Activated T-helper 17 cell treated with anti-CD3 and anti-CD28 coated beads, Interleukin-2, amount 50 U/mL, for 72 hours (primary cell): ENCODE data around the gene CACNB2. TPM values are rescaled to one million over a fixed set of nuclear protein-coding genes. Genes with fewer than 3 reads are reported as not detected.
"Not testable (repeated sequence)": the region's sequence is repeated elsewhere in the genome, so short reads cannot be mapped to it uniquely, and the experiment has no call there.

Experiments used
- ATAC-seq: fragments of 150-1000 bp; cut with Tn5 transposase; replicated peaks from 2 replicates; pipeline ENCODE4 v1.10.0; 2021; ENCODE audit warnings: mild to moderate bottlenecking, moderate library complexity
- H3K27ac Mint-ChIP-seq: one replicate; pipeline ENCODE4 v1.8.0; 2022; ENCODE audit warnings: mixed read lengths
- H3K27me3 Mint-ChIP-seq: one replicate; pipeline ENCODE4 v1.8.0; 2022; ENCODE audit warnings: mixed read lengths
- H3K36me3 Mint-ChIP-seq: one replicate; pipeline ENCODE4 v1.8.0; 2022; ENCODE audit warnings: low read depth, mild to moderate bottlenecking, mixed read lengths
- H3K4me1 Mint-ChIP-seq: one replicate; pipeline ENCODE4 v1.8.0; 2022; ENCODE audit warnings: mixed read lengths
- H3K4me3 Mint-ChIP-seq: one replicate; pipeline ENCODE4 v1.8.0; 2022; ENCODE audit warnings: mild to moderate bottlenecking, mixed read lengths
- H3K9me3 Mint-ChIP-seq: one replicate; pipeline ENCODE4 v1.8.0; 2022; ENCODE audit warnings: mixed read lengths
- total RNA-seq, 2 donors: library from RNA; stranded (reverse); gene quantifications; one replicate each; pipeline ENCODE4 v1.2.3, GENCODE V29; 2022

Gene CACNB2
- total RNA-seq, 2 donors from 2014 or later, result not detected

DNA sequence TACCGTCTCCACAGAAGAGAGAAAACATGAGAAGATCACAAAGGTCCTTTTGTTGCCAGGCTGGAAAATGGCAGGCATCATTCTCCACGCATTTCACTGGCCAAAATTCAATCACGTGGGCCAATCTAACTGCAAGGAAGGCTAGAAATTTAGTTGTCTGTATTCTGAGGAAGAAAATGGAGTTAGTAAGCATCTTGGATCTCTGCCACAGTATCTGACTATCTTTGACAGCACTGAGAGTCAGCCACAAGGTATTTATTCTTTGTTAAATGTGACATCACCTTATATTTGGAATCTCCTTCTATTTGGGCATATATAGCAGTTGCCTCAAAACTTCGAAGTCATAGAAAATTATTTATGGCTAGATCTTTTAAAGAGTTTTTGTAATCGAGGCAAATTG is 297.3 kb downstream of the CACNB2 start:
- no peaks in the 10 kb centered on the region for H3K27me3 Mint-ChIP-seq
- peaks cover 3% of the 10 kb centered on the region for H3K9me3 Mint-ChIP-seq
- H3K36me3 Mint-ChIP-seq, result no peaks in the 10 kb centered on the region
- no peak overlapping the region for H3K27ac Mint-ChIP-seq
- no peak for ATAC-seq
- H3K4me3 Mint-ChIP-seq, result no peak overlapping the region
- no peaks in the 10 kb centered on the region for H3K4me1 Mint-ChIP-seq

DNA sequence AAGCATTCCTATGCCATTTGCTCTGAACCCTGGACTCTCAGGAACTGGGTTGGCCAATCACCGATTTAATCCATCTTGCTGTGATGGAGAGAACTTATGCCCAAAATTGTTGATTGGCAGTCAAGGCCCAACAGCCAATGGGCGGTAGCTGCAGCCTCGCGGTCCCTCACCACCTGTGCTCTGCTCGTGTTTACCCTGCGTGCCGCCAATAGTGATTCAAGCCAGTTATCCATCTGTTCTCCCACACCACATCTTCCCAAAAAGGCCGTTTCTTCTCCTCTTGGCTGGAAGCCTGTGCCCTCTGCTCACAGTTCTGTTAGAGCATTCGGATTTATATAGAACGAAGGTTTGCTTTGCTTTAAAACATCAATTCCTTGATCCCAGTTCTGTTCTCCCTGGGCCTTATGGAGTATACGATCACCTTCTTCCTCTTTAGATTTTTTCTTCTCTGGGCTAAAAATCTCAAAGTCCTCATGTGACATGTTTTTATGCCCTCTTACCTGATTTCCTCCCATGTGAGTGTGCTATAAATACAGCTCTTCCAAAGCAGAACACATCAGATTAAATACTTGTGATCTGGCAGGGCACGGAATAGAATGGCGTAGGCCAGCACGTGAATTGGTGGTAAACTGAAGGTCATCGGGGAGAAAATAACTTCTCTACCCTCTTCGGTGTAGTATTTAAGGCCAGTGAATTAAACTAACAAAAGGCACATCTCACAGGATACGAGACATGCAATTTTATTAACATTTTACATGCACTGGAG is 298.3 kb downstream of the CACNB2 start:
- ATAC-seq, result no peak
- Mint-ChIP-seq H3K4me1 (no peaks in the 10 kb centered on the region), H3K9me3 (peaks cover 3% of the 10 kb centered on the region), H3K36me3 (no peaks in the 10 kb centered on the region), H3K27me3 (no peaks in the 10 kb centered on the region), H3K27ac (no peak overlapping the region), H3K4me3 (no peak overlapping the region)

DNA sequence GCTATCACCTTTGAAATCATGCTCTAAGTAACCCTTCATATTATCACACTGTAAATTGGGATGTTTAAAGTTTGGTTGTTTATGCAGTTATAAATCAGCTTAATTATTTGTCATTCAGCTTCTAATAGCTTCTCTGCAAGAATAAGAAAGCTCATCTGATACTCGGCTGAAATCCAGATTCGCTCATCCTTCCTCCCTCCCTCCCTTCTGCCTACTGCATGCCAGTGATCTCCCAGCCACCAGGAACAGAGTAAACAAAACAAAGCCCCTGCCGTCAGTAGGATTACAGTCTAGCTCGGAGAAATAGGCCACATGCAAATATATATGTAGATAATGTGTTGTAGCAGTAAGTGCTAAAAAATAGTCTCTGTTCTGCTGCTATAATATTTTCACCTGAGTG is 299.4 kb downstream of the CACNB2 start:
- H3K4me1 Mint-ChIP-seq, result no peaks in the 10 kb centered on the region
- H3K27ac Mint-ChIP-seq, result no peak overlapping the region
- H3K36me3 Mint-ChIP-seq, result no peaks in the 10 kb centered on the region
- no peak for ATAC-seq
- H3K4me3 Mint-ChIP-seq, result no peak overlapping the region
- no peaks in the 10 kb centered on the region for H3K27me3 Mint-ChIP-seq
- H3K9me3 Mint-ChIP-seq, result peaks cover 3% of the 10 kb centered on the region

DNA sequence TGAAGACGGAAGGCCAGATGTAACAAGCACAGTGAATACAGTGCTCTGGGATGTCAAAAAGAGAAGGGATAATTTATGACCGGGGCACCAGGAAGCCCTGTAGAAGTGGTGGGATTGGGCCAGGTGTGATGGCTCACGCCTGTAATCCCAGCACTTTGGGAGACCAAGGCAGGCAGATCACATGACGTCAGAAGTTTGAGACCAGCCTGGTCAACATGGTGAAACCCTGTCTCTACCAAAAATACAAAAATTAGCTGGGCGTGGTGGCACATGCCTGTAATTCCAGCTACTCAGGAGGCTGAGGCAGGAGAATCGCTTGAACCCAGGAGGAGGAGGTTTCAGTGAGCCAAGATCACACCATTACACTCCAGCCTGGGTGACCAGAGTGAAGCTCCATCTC is 305.4 kb downstream of the CACNB2 start:
- H3K4me3 Mint-ChIP-seq, H3K36me3 Mint-ChIP-seq, H3K27me3 Mint-ChIP-seq: not testable (repeated sequence)

DNA sequence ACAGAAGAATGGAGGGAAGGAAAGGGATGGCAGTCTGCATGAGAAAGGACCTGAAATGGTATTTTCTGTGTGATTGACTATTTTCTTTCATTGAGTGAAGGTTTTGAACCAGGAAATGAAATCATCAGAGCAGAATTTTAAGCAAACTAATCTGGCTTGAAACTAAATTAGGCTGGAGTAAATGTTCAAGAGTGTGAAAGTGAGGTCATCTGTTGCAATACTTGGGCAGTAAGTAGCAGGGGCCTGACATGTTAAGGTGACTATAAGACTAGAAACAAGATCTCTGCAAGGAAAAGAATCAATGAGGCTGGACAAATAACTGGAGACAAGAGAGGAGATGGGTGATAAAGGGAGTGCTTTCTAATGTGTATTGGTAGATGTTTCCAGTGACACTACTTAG is 306.0 kb downstream of the CACNB2 start:
- Mint-ChIP-seq H3K4me1 (no peaks in the 10 kb centered on the region), H3K27ac (no peak overlapping the region)

More for the DNA sequence above, 305.4 kb downstream of the CACNB2 start:
- ATAC-seq, H3K27ac Mint-ChIP-seq, H3K9me3 Mint-ChIP-seq, H3K4me1 Mint-ChIP-seq: not testable (repeated sequence)

DNA sequence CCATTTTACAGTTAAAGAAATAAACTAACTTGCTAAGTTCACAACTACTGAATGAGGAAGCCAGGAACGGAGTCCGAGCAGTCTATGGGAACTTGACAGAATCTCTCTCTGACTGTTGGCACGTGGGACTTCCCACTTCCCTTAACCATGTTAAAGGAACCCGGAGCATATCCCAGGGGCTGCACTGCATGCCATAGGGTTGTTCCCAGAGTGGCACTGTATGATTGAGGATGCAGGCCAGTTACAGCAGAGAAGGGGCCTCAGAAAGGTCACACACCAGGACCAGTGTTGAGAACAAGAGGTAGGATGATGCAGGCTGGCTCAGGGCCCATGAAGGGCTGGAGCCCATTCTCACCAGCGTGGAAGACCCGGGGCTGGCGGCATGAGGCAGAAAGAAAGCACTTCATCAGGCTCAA is 309.4 kb downstream of the CACNB2 start:
- Mint-ChIP-seq H3K4me3 (no peak overlapping the region), H3K27me3 (peaks cover 7% of the 10 kb centered on the region), H3K36me3 (no peaks in the 10 kb centered on the region), H3K4me1 (no peaks in the 10 kb centered on the region), H3K27ac (no peak overlapping the region), H3K9me3 (no peaks in the 10 kb centered on the region)
- no peak for ATAC-seq

More for the DNA sequence above, 306.0 kb downstream of the CACNB2 start:
- H3K27me3 Mint-ChIP-seq, result peaks cover 7% of the 10 kb centered on the region
- no peak for ATAC-seq
- no peaks in the 10 kb centered on the region for H3K36me3 Mint-ChIP-seq
- no peaks in the 10 kb centered on the region for H3K9me3 Mint-ChIP-seq
- H3K4me3 Mint-ChIP-seq, result no peak overlapping the region

DNA sequence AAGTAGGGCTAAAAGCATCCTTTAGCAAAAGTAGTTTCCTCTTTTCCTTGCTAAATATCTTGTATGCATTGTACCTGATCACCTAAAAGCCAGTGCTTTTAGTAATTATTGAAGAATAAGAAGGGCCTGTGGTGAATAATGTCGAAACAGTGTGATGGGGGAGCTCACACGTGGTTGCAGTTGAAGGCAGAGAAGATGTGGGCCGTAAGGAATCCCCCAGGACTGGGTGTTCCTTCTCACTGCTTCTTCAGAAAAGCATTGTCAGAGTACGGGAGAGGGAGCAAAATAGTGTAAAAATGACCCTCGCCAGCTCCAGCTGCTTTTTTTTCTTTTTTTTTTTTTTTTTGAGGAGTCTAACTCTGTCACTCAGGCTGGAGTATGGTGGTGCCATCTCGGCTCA is 310.1 kb downstream of the CACNB2 start:
- ATAC-seq, result no peak
- Mint-ChIP-seq H3K4me3 (no peak overlapping the region), H3K36me3 (no peaks in the 10 kb centered on the region), H3K9me3 (no peaks in the 10 kb centered on the region), H3K4me1 (no peaks in the 10 kb centered on the region), H3K27me3 (peaks cover 7% of the 10 kb centered on the region), H3K27ac (no peak overlapping the region)

DNA sequence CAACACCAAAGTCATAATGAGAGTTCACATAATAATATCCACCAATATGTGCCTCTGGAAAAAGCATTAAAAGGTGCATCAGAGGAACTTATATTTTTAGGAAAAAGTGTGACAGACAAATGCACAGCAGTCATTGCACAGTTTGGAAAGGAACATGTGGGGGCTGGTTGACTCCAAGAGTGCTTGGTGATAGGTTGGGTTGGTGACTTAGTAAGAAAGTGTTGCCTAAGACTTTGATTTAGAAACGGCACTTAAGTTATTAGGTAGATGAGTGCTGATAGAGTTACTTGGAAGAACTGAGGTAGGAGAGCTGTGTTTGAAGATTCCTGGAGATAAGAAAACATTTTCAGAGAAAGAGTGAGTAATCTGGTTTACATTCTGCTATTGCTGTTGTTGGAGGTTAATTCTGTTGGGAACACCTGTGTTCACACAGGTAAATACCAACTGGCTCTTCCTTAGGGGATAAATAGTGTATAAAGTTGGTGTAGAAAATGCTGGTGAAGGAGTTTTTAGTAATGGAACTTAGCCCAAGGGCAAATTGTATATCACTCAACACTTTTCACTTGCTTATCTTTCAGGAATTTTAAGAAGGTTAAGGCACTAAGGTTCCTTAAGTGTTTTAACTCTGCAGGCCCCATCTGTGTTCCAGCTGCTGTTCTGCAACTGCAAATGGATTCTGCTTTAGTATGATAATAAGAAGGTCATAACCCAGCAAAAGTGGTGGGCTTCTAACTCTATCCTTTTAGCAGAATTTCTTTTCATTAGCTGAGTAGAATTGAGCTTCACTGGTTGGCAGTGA is 315.1 kb downstream of the CACNB2 start:
- no peaks in the 10 kb centered on the region for H3K36me3 Mint-ChIP-seq
- no peak for ATAC-seq
- no peaks in the 10 kb centered on the region for H3K4me1 Mint-ChIP-seq
- H3K4me3 Mint-ChIP-seq, result no peak overlapping the region
- H3K27ac Mint-ChIP-seq, result no peak overlapping the region
- H3K9me3 Mint-ChIP-seq, result no peaks in the 10 kb centered on the region
- no peaks in the 10 kb centered on the region for H3K27me3 Mint-ChIP-seq

DNA sequence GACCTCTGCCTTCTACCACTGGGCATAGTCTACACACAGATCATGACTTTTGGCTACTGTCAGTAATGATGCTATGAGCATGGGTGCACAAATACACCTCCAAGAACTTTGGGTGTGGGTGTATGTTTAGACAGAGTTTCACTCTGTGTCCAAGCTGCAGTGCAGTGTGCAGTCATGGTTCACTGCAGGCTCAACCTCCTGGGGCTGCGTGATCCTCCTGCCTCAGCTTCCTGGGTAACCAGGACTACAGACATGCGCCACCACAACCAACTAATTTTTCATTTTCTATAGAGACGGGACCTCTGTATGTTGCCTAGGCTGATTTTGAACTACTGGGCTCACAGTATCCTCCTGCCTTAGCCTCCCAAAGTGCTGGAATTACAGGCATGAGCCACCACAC is 316.8 kb downstream of the CACNB2 start:
- Mint-ChIP-seq H3K9me3 (no peaks in the 10 kb centered on the region), H3K27me3 (peaks cover 4% of the 10 kb centered on the region), H3K4me1 (no peaks in the 10 kb centered on the region), H3K4me3 (no peak overlapping the region), H3K36me3 (no peaks in the 10 kb centered on the region), H3K27ac (no peak overlapping the region)
- ATAC-seq, result no peak

DNA sequence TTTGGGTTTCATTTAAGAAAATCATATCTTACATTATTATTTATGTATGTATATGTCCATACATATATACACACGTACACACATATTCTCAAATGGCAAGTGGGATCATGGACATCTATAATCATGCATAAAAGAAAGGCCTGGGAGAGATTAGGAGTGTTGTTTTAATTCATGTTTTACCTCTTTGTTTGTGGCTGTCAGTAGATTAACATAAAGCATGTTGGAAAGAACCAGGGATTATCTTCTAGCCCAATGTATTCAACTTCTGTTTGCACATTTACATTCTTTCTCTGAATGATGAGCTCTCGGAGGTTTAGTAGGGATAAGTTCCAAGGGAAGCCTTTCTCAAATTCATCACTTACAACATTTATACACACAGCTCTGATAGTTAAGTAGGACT is 319.8 kb downstream of the CACNB2 start:
- H3K9me3 Mint-ChIP-seq, result no peaks in the 10 kb centered on the region
- H3K4me3 Mint-ChIP-seq, result no peak overlapping the region
- H3K27me3 Mint-ChIP-seq, result peaks cover 15% of the 10 kb centered on the region
- no peaks in the 10 kb centered on the region for H3K4me1 Mint-ChIP-seq
- H3K27ac Mint-ChIP-seq, result no peak overlapping the region
- H3K36me3 Mint-ChIP-seq, result no peaks in the 10 kb centered on the region
- ATAC-seq, result no peak

DNA sequence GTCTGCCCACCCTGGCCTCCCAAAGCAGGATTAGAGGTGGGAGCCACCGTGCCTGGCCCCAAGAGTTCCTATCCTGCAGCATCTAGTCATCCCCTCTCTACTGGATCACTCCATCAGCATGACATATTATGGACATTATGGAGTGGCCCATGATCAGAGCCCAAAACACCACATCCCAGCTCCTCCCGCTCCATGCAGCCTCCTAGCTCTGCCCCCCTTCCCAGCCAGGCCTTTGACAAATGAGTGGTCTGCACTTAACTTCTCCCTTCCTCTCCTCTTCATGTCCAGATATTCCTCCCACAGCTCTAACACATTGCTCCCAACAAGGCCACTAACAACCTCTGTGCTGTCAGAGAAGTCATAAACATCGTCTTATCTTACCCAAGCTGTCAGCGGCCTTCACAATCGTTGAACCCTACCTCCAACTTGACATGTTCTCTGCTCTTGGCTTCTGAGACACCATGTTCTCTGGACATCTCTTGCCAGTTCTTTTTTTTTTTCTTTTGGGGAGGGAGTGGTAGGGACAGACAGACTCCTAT is 323.5 kb downstream of the CACNB2 start:
- Mint-ChIP-seq H3K4me3 (no peak overlapping the region), H3K27me3 (peaks cover 18% of the 10 kb centered on the region), H3K36me3 (no peaks in the 10 kb centered on the region), H3K9me3 (no peaks in the 10 kb centered on the region), H3K4me1 (no peaks in the 10 kb centered on the region), H3K27ac (no peak overlapping the region)
- no peak for ATAC-seq

DNA sequence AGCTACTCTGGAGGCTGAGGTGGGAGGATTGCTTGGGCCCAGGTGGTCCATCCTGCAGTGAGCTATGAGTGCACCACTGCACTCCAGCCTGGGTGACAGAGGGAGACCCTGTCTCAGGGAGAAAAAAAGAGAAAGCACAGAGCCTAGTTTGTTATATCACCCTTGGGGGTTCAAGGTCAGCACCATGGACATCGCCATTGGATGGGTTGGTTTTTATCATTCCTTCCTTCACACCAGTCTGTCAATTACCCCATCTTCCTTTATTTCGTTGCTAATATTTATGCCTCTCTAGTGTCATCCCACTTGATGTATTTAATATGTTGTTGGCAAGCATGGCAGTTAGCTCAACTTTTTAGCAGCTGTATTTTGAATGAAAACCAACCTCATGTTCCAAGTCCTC is 328.9 kb downstream of the CACNB2 start:
- H3K4me3 Mint-ChIP-seq, result no peak overlapping the region
- no peak for ATAC-seq
- no peaks in the 10 kb centered on the region for H3K9me3 Mint-ChIP-seq
- H3K36me3 Mint-ChIP-seq, result no peaks in the 10 kb centered on the region
- no peak overlapping the region for H3K27ac Mint-ChIP-seq
- peaks cover 6% of the 10 kb centered on the region for H3K4me1 Mint-ChIP-seq
- peaks cover 7% of the 10 kb centered on the region for H3K27me3 Mint-ChIP-seq

DNA sequence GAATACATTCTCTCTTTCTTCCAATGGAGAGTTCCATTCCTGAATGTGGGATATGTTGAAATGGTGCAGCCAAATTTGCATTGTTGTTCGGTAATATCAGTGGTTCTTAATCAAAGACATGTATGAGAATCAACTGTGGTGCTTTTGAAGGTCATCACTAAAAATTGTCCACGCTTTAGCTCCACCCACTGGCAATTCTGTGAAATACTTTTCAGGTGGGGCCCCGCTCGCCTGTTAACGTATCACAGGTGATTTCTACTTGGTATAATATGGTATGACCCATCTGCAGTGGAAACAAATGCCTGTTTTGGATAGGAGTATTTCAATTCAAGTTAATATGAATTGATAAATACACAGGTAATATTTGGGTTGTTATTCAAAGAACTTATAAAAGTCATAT is 332.8 kb downstream of the CACNB2 start:
- H3K36me3 Mint-ChIP-seq, result no peaks in the 10 kb centered on the region
- H3K9me3 Mint-ChIP-seq, result no peaks in the 10 kb centered on the region
- H3K27me3 Mint-ChIP-seq, result no peaks in the 10 kb centered on the region
- H3K4me1 Mint-ChIP-seq, result peaks cover 6% of the 10 kb centered on the region
- H3K27ac Mint-ChIP-seq, result no peak overlapping the region
- no peak overlapping the region for H3K4me3 Mint-ChIP-seq
- no peak for ATAC-seq

DNA sequence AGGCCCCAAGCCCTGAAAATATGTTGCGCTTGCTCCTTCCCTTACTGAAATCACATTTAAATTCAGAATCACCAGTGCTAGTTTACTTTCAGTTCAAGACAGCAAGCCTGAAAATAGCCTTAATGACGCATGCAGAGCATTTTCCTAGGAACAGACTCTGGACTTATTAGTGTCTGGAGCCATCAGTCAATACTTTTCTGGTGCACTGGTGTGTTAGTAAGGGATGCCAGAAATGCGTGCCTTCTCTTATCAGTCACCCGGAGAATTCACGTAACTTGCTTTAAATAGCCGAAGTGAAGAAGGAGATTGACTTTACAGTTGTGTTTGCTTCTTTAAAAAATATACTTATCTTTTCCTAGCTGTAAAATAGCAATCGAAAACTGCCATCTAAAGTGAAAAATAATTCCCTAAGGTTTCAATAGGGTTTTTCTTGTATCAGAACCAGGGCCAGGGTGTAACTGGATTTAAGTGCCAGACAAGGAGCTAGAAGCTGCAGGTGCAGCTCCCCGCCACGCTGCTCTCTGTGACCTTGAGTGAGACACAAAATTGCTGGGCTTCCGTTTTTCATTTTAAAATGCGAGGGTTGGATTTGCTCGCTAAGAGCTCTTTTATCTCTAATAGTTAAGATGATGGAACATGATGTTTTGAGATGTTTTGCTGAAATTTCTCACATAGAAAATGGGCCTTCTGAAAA is 333.3 kb downstream of the CACNB2 start:
- Mint-ChIP-seq H3K36me3 (no peaks in the 10 kb centered on the region), H3K27me3 (no peaks in the 10 kb centered on the region), H3K27ac (no peak overlapping the region), H3K4me3 (no peak overlapping the region), H3K9me3 (no peaks in the 10 kb centered on the region), H3K4me1 (peaks cover 6% of the 10 kb centered on the region)
- no peak for ATAC-seq

DNA sequence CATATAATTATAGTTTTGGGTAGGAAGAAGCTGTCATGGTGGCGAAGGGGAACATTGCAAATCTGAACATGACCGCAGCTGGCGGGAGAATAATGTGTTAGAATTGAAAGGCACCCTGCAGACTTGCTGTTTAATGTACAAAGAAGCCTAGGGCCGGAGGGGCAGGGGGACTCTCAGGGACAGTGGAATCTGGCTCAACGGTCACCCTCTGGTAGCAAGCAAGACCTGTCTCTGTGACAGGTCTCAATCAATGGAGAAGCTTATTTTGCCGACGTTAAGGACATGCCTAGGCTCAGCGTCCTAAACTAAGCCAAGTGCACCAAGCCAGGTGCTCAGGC is 333.9 kb downstream of the CACNB2 start:
- Mint-ChIP-seq H3K4me1 (peaks cover 6% of the 10 kb centered on the region), H3K27me3 (no peaks in the 10 kb centered on the region), H3K4me3 (no peak overlapping the region), H3K9me3 (no peaks in the 10 kb centered on the region), H3K27ac (no peak overlapping the region), H3K36me3 (no peaks in the 10 kb centered on the region)
- no peak for ATAC-seq
